ENCODE data around the gene DCAF11.
"Not testable (repeated sequence)": the region's sequence is repeated elsewhere in the genome, so short reads cannot be mapped to it uniquely, and the experiment has no call there.

DCAF11 gene

GRCh38 chr14:24096545-24097181, 17.9 kb upstream of the DCAF11 start:
- Histone ChIP-seq H3K36me3 (replicated peaks) (peaks cover 47% of the 10 kb centered on the region), H3K9me3 (no peaks in the 10 kb centered on the region), H3K4me3 (no peak overlapping the region), H3K27me3 (ENCODE audit: low read depth) (no peaks in the 10 kb centered on the region), H3K4me1 (peaks cover 11% of the 10 kb centered on the region)
- no peak for DNase-seq (ENCODE audit: low spot score in 2 of 2)
- in situ Hi-C loops (cut with MboI; ENCODE audit: low sequenced_read_pairs): loop anchor here (10.0 kb wide), 1 partner anchor 82 kb away; no protein-coding TSS in a partner anchor

DNA sequence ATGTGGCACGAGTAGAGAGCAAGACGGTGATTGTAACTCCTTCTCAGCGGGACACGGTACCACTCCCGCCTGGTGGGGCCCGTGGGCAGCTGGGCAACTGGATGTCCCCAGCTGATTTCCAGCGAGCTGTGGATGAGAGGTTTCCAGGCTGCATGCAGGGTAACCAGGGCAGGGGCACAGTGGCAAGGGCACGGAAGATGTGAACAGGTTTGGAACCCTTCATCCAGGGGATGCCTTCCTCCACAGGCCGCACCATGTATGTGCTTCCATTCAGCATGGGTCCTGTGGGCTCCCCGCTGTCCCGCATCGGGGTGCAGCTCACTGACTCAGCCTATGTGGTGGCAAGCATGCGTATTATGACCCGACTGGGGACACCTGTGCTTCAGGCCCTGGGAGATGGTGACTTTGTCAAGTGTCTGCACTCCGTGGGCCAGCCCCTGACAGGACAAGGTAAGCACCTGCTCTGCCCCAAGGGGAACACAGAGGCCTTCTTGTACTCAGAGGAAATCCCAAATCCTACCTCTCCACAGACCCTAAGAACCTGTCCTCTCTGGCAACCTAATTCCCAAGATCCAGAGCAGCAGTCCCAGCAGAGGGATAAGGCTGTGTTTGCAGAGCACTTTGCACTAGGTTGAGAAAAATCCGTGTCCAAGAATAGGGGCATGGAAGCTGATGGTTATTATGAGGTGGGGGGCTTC, 16.2 kb upstream of the DCAF11 start:
- in situ Hi-C loops (cut with MboI; ENCODE audit: low sequenced_read_pairs): loop anchor here (10.0 kb wide), 1 partner anchor 84 kb away; no protein-coding TSS in a partner anchor

DNA sequence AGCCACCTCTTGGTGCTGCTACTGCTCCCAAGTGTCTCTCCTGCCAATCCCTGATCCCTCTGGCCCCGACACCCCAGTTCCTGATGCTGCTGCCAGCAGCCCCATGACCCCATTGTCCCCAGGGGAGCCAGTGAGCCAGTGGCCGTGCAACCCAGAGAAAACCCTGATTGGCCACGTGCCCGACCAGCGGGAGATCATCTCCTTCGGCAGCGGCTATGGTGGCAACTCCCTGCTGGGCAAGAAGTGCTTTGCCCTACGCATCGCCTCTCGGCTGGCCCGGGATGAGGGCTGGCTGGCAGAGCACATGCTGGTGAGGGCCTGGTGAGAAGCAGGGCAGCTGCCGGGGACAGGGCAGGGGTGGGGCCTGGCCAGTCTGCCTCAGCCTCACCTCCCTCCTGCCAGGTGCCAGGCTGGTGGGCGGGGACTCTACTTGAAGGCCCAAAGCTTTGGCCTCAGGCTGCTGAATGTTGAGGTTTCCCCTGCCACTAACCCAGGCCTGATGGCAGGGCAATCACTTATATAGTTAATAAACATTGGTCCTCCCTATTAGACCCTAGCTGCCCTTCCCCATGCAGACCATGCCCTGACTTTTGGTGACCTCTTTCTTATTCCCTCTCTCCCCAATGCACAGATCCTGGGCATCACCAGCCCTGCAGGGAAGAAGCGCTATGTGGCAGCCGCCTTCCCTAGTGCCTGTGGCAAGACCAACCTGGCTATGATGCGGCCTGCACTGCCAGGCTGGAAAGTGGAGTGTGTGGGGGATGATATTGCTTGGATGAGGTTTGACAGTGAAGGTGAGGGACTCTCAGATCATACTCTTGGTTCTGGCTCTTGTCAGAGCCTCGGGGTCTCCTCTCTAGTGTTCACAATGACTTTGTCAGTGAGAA, 15.4 kb upstream of the DCAF11 start:
- Histone ChIP-seq H3K9me3 (no peaks in the 10 kb centered on the region), H3K36me3 (replicated peaks) (peaks cover 68% of the 10 kb centered on the region), H3K27me3 (ENCODE audit: low read depth) (no peaks in the 10 kb centered on the region), H3K4me1 (peaks cover 6% of the 10 kb centered on the region), H3K4me3 (no peak overlapping the region)
- in situ Hi-C loops (cut with MboI; ENCODE audit: low sequenced_read_pairs): loop anchor here (10.0 kb wide), 1 partner anchor 84 kb away; no protein-coding TSS in a partner anchor
- no peak for DNase-seq (ENCODE audit: low spot score in 2 of 2)

More for the DNA sequence above, 16.2 kb upstream of the DCAF11 start:
- Histone ChIP-seq H3K4me1 (peaks cover 10% of the 10 kb centered on the region), H3K9me3 (no peaks in the 10 kb centered on the region), H3K4me3 (no peak overlapping the region), H3K36me3 (replicated peaks) (peaks cover 60% of the 10 kb centered on the region), H3K27me3 (ENCODE audit: low read depth) (no peaks in the 10 kb centered on the region)
- no peak for DNase-seq (ENCODE audit: low spot score in 2 of 2)

DNA sequence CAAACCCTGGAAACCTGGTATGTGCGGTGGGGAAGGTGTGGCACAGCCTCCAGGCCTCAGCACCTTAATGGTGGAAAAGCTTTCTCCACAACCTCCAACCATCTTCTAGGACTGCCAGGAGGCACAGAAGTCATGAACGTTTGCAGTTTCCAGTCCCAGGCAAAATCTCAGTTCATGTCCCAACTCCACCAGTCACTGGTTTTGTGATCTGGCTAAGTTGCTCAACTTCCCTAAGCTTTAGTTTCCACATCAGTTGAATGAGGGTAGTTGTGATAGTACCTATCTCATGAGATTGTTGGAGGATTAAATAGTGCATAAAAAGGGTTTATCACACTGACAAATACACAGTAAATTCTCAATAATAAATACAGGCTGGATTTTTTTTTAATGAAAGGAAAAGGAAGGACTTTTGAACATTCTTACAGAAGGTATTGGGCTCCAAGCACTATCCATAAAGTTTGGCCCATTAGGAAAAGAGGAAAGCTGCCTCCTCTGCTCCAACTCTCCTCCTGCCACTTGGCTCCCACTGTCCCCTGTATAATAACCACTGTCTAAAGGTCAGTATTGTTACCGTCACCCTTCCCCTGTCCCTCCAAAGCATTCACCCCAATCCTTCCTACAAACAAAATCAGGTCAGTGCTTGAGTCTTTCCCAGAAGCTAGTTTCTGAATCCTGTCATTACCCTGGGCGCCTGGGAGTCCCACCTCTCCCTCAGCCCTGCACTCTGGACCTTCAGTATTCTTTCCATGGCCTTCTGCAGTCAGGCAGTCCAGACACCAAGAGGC, 14.2 kb upstream of the DCAF11 start:
- Histone ChIP-seq H3K27me3 (ENCODE audit: low read depth) (no peaks in the 10 kb centered on the region), H3K36me3 (replicated peaks) (peaks cover 72% of the 10 kb centered on the region), H3K9me3 (no peaks in the 10 kb centered on the region), H3K4me1 (peaks cover 2% of the 10 kb centered on the region), H3K4me3 (no peak overlapping the region)
- in situ Hi-C loops (cut with MboI; ENCODE audit: low sequenced_read_pairs): no loop called here
- DNase-seq (ENCODE audit: low spot score in 2 of 2): no peak

DNA sequence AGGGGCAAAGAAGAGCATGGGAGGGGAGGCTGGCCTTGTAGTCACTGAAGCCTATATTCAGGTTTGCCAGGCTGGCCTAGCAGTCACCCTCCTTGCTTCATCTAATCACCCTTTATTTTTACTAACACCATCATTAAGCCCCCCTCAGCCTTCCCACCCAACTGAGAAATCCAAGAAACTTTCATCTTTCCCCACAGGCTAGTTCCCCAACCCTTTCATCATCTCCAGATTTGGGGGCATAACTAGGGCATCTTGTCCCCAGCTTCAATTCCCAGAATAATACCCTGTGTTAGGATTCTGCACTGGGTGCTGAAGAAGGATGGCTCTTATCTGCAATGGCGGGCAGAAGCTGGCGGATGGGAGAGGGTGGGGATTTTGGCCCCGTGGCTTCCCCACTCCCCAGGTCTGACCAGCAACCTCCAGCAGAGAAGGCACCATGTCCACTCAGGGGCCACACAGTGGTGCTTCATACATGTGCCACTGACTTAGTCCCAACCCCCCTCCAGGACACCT, 13.5 kb upstream of the DCAF11 start:
- H3K36me3 ChIP-seq (replicated peaks): peaks cover 72% of the 10 kb centered on the region

GRCh38 chr14:24102357-24103048, 12.1 kb upstream of the DCAF11 start:
- Histone ChIP-seq H3K4me3 (no peak overlapping the region), H3K27me3 (ENCODE audit: low read depth) (no peaks in the 10 kb centered on the region), H3K36me3 (replicated peaks) (peaks cover 63% of the 10 kb centered on the region), H3K9me3 (no peaks in the 10 kb centered on the region), H3K4me1 (no peaks in the 10 kb centered on the region)
- in situ Hi-C loops (cut with MboI; ENCODE audit: low sequenced_read_pairs): no loop called here
- no peak for DNase-seq (ENCODE audit: low spot score in 2 of 2)

More for the DNA sequence above, 13.5 kb upstream of the DCAF11 start:
- H3K27me3 ChIP-seq (ENCODE audit: low read depth): no peaks in the 10 kb centered on the region
- H3K9me3 ChIP-seq: no peaks in the 10 kb centered on the region
- in situ Hi-C loops (cut with MboI; ENCODE audit: low sequenced_read_pairs): no loop called here
- DNase-seq (ENCODE audit: low spot score in 2 of 2): no peak
- H3K4me3 ChIP-seq: no peak overlapping the region
- H3K4me1 ChIP-seq: no peaks in the 10 kb centered on the region

GRCh38 chr14:24103451-24103850, 11.1 kb upstream of the DCAF11 start:
- H3K36me3 ChIP-seq (replicated peaks): peaks cover 57% of the 10 kb centered on the region
- no peak overlapping the region for H3K4me3 ChIP-seq
- H3K9me3 ChIP-seq: no peaks in the 10 kb centered on the region
- no peaks in the 10 kb centered on the region for H3K27me3 ChIP-seq (ENCODE audit: low read depth)
- no peaks in the 10 kb centered on the region for H3K4me1 ChIP-seq
- DNase-seq (ENCODE audit: low spot score in 2 of 2): no peak
- in situ Hi-C loops (cut with MboI; ENCODE audit: low sequenced_read_pairs): no loop called here

DNA sequence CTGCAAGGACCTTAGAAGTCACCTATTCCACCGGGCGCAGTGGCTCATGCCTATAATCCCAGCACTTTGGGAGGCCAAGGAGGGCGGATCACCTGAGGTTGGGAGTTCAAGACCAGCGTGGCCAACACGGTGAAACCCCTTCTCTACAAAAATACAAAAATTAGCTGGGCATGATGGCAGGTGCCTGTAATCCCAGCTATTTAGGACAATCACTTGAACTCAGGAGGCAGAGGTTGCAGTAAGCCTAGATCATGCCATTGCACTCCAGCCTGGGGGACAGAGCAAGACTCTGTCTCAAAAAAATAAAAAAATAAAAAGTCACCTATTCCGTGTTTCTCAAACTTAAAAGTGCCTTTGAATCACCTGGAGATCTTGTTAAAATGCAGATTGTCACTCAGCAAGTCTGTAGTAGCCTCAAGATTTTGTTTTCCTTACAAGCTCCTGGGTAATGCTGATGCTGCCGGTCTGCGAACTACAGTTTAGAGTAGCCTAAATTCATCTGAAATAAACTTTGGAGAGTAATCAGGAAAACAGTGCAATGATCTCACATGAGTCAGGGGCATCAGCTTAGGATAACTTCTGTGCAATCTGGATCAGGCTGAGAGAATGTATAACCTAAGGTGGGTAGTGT, 8.9 kb upstream of the DCAF11 start:
- H3K4me1 ChIP-seq; H3K9me3 ChIP-seq; DNase-seq (ENCODE audit: low spot score in 2 of 2); H3K27me3 ChIP-seq (ENCODE audit: low read depth); H3K4me3 ChIP-seq; in situ Hi-C loops (cut with MboI; ENCODE audit: low sequenced_read_pairs): not testable (repeated sequence)
- H3K36me3 ChIP-seq (replicated peaks): peaks cover 34% of the 10 kb centered on the region

GRCh38 chr14:24106672-24107271, 7.8 kb upstream of the DCAF11 start:
- no peaks in the 10 kb centered on the region for H3K9me3 ChIP-seq
- DNase-seq (ENCODE audit: low spot score in 2 of 2): no peak
- peaks cover 23% of the 10 kb centered on the region for H3K36me3 ChIP-seq (replicated peaks)
- in situ Hi-C loops (cut with MboI; ENCODE audit: low sequenced_read_pairs): no loop called here
- H3K27me3 ChIP-seq (ENCODE audit: low read depth): no peaks in the 10 kb centered on the region
- H3K4me3 ChIP-seq: no peak overlapping the region
- H3K4me1 ChIP-seq: no peaks in the 10 kb centered on the region

DNA sequence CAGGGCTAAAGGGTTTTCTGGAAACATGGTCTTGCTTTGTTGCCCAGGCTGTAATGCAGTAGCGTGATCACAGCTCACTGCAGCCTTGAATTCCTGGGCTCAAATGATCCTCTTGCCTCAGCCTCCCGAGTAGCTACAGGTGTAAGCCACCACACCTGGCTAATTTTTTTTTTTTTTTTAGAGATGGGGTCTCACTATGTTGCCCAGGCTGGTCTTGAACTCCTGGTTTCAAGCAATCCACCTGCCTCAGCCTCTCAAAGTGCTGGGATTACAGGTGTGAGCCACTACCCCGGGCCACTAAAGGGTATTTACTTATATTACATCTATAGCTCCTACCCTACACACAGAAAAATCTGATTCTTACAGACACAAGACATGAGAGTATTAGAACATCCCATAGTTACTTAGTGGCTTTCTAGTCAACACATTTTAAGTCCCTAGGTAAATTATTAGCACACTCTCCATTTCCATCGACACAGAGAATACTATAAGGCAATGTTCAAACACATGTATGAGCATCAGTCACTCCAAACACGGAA, 6.2 kb upstream of the DCAF11 start:
- no peak overlapping the region for H3K4me3 ChIP-seq
- peaks cover 12% of the 10 kb centered on the region for H3K36me3 ChIP-seq (replicated peaks)
- H3K27me3 ChIP-seq (ENCODE audit: low read depth): no peaks in the 10 kb centered on the region
- H3K9me3 ChIP-seq: no peaks in the 10 kb centered on the region
- in situ Hi-C loops (cut with MboI; ENCODE audit: low sequenced_read_pairs): no loop called here
- DNase-seq (ENCODE audit: low spot score in 2 of 2): no peak
- H3K4me1 ChIP-seq: no peaks in the 10 kb centered on the region

GRCh38 chr14:24110060-24110459, 4.5 kb upstream of the DCAF11 start:
- H3K36me3 ChIP-seq (replicated peaks): 0 out of 2 replicates have a peak, but pooled peaks cover 3% of the 10 kb centered on the region
- no peak overlapping the region for H3K4me3 ChIP-seq
- in situ Hi-C loops (cut with MboI; ENCODE audit: low sequenced_read_pairs): no loop called here
- DNase-seq (ENCODE audit: low spot score in 2 of 2): no peak
- H3K4me1 ChIP-seq: no peaks in the 10 kb centered on the region
- no peaks in the 10 kb centered on the region for H3K9me3 ChIP-seq
- no peaks in the 10 kb centered on the region for H3K27me3 ChIP-seq (ENCODE audit: low read depth)

- no peaks in the 10 kb centered on the region for H3K36me3 ChIP-seq (replicated peaks)
- H3K9me3 ChIP-seq: no peaks in the 10 kb centered on the region
- no peak for DNase-seq (ENCODE audit: low spot score in 2 of 2)
- peaks cover under 1% of the 10 kb centered on the region for H3K4me1 ChIP-seq
- no peaks in the 10 kb centered on the region for H3K27me3 ChIP-seq (ENCODE audit: low read depth)
- H3K4me3 ChIP-seq: no peak overlapping the region
- in situ Hi-C loops (cut with MboI; ENCODE audit: low sequenced_read_pairs): no loop called here
These were observed 4.1 kb upstream of the DCAF11 start for GRCh38 chr14:24110523-24110922.

Data from HAP-1 (cell line).